ENCODE data around the gene NAA38.

- TF ChIP-seq CTCF (IDR thresholded peaks at IDR 0.05) (no peak), POLR2A (IDR thresholded peaks at IDR 0.05) (no peak), EP300 (IDR thresholded peaks at IDR 0.05) (no peak)
These were observed 26.7 kb downstream of the NAA38 start for GRCh38 chr17:7830616-7831015.

All from ovary (tissue), 3 donors.